BLaER1 treated with 17β-estradiol and CSF1 and Interleukin-3, amounts not matched to agents 10 nM and 100 nM (cell line): Measurements from ENCODE around the gene ZBTB7A.

ENCODE experiments used
- H3K27ac ChIP-seq, 11 experiments: shearing (Covaris generic); formaldehyde crosslinking; 2 replicates each; pipeline ENCODE4 v1.8.1; 2022
- H3K27me3 ChIP-seq, 11 experiments: shearing (Covaris generic); formaldehyde crosslinking; 2 replicates each; pipeline ENCODE4 v1.8.1; 2022
- H3K36me3 ChIP-seq, 11 experiments: shearing (Covaris generic); formaldehyde crosslinking; 2 replicates each; pipeline ENCODE4 v1.8.1; 2022
- H3K4me1 ChIP-seq, 10 experiments: shearing (Covaris generic); formaldehyde crosslinking; 2 replicates each; pipeline ENCODE4 v1.8.1; 2022
- H3K4me2 ChIP-seq, 11 experiments: shearing (Covaris generic); formaldehyde crosslinking; 2 replicates each; pipeline ENCODE4 v1.8.1; 2022
- H3K4me3 ChIP-seq, 10 experiments: shearing (Covaris generic); formaldehyde crosslinking; 2 replicates each; pipeline ENCODE4 v1.8.1; 2022
- H3K9ac ChIP-seq, 11 experiments: shearing (Covaris generic); formaldehyde crosslinking; 2 replicates each; pipeline ENCODE4 v1.8.1; 2022
- H3K9me3 ChIP-seq, 11 experiments: shearing (Covaris generic); formaldehyde crosslinking; replicated peaks in 1 of 11; 2 replicates each; pipeline ENCODE4 v1.8.1; 2022
- H4K20me1 ChIP-seq, 11 experiments: shearing (Covaris generic); formaldehyde crosslinking; 2 replicates each; pipeline ENCODE4 v1.8.1; 2022
- Cebpa-rat ChIP-seq, 11 experiments: shearing (Covaris generic); IDR thresholded peaks; 2 replicates each; pipeline ENCODE4 v1.8.1; 2022

Gene ZBTB7A

DNA sequence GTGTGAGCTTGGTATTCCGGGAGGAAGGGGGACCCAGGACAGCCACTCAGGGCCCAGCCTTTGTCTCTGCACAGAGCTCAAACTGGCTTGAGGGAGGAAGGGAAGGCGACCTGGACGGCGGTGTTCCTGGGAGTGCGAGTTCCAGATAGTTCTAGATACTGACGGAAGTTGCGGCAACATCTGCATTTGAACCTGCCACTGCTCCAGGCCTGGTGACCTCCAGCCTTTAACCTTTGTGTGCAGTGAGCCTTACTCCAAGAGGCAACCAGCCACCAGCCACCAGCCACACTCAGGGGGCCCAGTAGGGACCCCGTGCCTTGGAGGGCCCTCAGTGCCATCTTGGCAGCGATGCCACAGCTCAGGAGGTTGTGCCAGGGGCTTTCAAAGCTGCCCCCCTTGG lies 15.5 kb upstream of the ZBTB7A start:
- no peak overlapping the region for H3K4me3 ChIP-seq
- no peak for TF ChIP-seq Cebpa-rat (IDR thresholded peaks at IDR 0.05)
- H3K27me3 ChIP-seq = no peaks in the 10 kb centered on the region
- peak overlapping the region in 7 of 11 experiments; percentile 16 to 95 (median 48); a peak in 9 of 22 replicates for H3K4me2 ChIP-seq
- H3K9me3 ChIP-seq = no peaks in the 10 kb centered on the region
- H3K27ac ChIP-seq = peak overlapping the region in 9 of 11 experiments; percentile 10 to 83 (median 50); a peak in 16 of 22 replicates
- H3K36me3 ChIP-seq = no peaks in the 10 kb centered on the region
- H3K9ac ChIP-seq = peak overlapping the region in 4 of 11 experiments; percentile 13 to 40 (median 16); a peak in 2 of 22 replicates
- no peaks in the 10 kb centered on the region for H4K20me1 ChIP-seq
- peaks cover 53 to 89% (median 79%) of the 10 kb centered on the region in 10 experiments for H3K4me1 ChIP-seq

DNA sequence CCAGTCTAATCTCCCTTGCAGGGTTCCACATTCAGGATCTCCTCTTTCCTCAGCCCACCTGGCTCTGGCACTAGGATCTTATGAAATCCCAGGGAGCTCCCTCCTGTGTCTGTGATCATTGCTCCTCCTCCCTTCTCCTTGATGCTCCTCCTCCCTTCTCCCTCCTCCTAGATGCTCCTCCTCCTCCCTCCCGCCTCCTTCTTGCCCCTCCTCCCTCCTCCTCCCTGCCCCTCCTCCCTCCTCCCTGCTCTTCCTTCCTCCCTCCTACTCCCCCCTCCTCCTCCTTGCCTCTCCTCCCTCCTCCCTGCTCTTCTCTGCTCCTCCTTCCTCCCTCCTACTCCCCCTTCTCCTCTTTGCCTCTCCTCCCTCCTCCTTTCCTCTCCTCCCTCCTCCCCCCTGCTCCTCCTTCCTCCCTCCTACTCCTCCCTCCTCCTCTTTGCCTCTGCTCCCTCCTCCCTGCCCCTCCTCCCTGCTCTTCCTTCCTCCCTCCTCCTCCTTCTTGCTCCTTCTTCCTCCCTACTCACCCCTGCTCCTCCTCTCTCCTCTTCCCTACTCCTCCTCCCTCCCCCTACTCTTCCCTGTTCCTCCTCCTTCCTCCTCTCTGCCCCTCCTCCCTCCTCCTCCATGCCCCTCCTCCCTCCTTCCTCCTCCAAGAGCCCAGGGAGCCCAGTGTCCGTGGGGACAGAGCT lies 14.9 kb upstream of the ZBTB7A start:
- Histone ChIP-seq H3K4me3 (no peak overlapping the region), H3K9me3 (no peaks in the 10 kb centered on the region), H3K27ac (peak overlapping the region in 8 of 11 experiments; percentile 10 to 83 (median 52); a peak in 13 of 22 replicates), H4K20me1 (no peaks in the 10 kb centered on the region), H3K36me3 (no peaks in the 10 kb centered on the region), H3K27me3 (no peaks in the 10 kb centered on the region), H3K4me2 (peak overlapping the region in 6 of 11 experiments; percentile 16 to 95 (median 68); a peak in 9 of 22 replicates), H3K9ac (peak overlapping the region in 2 of 11 experiments; percentile 13 to 16; a peak in 1 of 22 replicates), H3K4me1 (peaks cover 59 to 89% (median 79%) of the 10 kb centered on the region in 10 experiments)
- TF ChIP-seq Cebpa-rat (IDR thresholded peaks at IDR 0.05) = no peak

DNA sequence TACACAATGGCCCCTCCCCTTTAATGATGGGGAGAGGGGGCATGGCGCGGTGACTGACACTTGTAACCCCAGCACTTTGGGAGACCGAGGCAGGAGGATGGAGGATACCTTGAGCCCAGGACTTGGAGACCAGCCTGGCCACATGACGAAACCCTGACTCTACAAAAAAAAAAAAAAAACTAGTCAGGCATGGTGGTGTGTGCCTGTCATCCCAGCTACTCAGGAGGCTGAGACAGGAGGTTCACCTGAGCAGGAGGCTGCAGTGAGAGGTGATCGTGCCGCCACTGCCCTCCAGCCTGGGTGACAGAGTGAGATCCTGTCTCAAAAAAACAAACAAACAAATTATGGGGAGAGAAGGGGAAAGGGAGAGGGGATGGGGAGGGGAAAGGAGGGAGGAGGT lies 13.8 kb upstream of the ZBTB7A start:
- H3K4me2 ChIP-seq = peak overlapping the region in 7 of 11 experiments; percentile 9 to 43 (median 28); a peak in 7 of 22 replicates
- H3K9me3 ChIP-seq = no peaks in the 10 kb centered on the region
- no peak for TF ChIP-seq Cebpa-rat (IDR thresholded peaks at IDR 0.05)
- peaks cover 63 to 89% (median 80%) of the 10 kb centered on the region in 10 experiments for H3K4me1 ChIP-seq
- H3K4me3 ChIP-seq = no peak overlapping the region
- H3K27me3 ChIP-seq = no peaks in the 10 kb centered on the region
- H3K36me3 ChIP-seq = no peaks in the 10 kb centered on the region
- H3K27ac ChIP-seq = peak overlapping the region in 1 of 11 experiments; percentile 10; a peak in 1 of 22 replicates
- H4K20me1 ChIP-seq = no peaks in the 10 kb centered on the region
- H3K9ac ChIP-seq = no peak overlapping the region

DNA sequence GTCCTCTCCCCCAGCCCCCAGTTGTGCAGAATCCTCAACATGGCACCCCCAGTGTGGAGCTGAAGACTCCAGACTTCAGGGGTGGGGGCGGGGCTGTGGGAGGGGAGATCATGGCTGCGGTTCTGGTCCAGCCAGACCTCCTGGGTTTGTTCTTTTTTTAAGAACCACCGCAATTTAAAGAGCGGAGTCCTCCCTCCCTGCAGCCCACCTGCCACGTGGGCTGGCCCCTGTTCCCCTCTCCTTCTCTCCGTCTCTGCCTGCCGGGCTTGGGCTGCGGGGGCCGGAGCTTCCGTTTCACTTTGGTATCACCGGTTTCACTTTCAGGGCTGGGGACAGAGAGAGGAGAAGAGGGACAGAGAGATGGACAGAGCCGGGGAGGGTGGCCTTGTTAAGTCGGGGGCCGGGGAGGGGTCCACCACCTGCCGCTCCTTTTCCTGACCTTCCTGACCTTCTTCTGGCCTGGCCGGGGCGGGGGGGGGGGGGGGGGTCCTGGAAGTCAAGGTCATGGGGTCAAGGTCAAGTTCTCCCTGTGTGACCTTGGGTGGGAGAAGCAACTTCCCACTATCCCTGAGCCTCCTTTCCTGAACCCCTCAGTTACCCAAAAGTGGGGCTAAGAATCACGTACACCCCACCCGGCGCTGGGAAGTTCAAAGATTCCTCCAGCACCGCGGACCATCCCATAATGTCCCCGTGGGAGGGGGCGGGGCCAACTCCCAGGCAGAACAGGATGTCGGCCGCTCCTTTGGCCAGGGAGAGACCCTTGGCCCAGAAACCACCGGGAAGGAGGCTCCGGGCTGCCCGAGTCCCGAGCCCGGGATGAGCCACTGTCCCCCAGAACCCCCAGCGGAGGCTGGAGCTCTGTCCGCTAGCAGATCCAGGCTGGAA lies 11.3 kb upstream of the ZBTB7A start:
- peak overlapping the region; percentile 42 to 63 (median 46); a peak in 18 of 20 replicates for H3K4me3 ChIP-seq

DNA sequence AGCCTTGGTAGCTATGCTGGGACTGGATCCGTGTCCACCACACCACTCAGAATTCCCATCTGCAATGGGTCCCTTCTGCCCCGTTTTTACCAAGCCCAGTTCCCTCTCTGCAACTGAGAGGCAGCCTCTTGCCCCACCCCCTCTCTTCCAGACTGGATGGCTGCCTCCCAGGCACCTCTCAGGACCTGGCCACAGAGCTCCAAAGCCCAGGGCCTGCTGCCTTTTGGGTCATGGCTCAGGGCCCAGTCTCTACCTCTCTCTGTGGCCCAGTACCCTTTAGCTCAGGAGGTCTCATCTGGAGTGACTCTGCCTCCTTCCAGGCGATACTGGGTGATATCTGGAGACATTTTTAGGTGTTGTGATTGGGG lies 10.3 kb upstream of the ZBTB7A start:
- peaks cover 56 to 85% (median 71%) of the 10 kb centered on the region in 10 experiments for H3K4me1 ChIP-seq
- H4K20me1 ChIP-seq = no peaks in the 10 kb centered on the region
- H3K4me2 ChIP-seq = peak overlapping the region; percentile 88 to 99 (median 97)
- H3K9ac ChIP-seq = peak overlapping the region; percentile 69 to 85 (median 79)
- peak overlapping the region; percentile 74 to 95 (median 88); a peak in 21 of 22 replicates for H3K27ac ChIP-seq
- no peaks in the 10 kb centered on the region for H3K9me3 ChIP-seq
- peak overlapping the region in 8 of 10 experiments; percentile 42 to 63 (median 48); a peak in 6 of 20 replicates for H3K4me3 ChIP-seq
- no peaks in the 10 kb centered on the region for H3K36me3 ChIP-seq
- H3K27me3 ChIP-seq = no peaks in the 10 kb centered on the region
- TF ChIP-seq Cebpa-rat (IDR thresholded peaks at IDR 0.05) = no peak

More for the DNA sequence above, 11.3 kb upstream of the ZBTB7A start:
- H3K4me2 ChIP-seq = peak overlapping the region; percentile 88 to 99 (median 97)
- no peaks in the 10 kb centered on the region for H3K9me3 ChIP-seq
- no peaks in the 10 kb centered on the region for H3K36me3 ChIP-seq
- peak overlapping the region; percentile 74 to 95 (median 88) for H3K27ac ChIP-seq
- peaks cover 60 to 92% (median 81%) of the 10 kb centered on the region in 10 experiments for H3K4me1 ChIP-seq
- peak overlapping the region; percentile 69 to 85 (median 79) for H3K9ac ChIP-seq
- no peaks in the 10 kb centered on the region for H4K20me1 ChIP-seq
- no peak for TF ChIP-seq Cebpa-rat (IDR thresholded peaks at IDR 0.05)
- H3K27me3 ChIP-seq = no peaks in the 10 kb centered on the region

DNA sequence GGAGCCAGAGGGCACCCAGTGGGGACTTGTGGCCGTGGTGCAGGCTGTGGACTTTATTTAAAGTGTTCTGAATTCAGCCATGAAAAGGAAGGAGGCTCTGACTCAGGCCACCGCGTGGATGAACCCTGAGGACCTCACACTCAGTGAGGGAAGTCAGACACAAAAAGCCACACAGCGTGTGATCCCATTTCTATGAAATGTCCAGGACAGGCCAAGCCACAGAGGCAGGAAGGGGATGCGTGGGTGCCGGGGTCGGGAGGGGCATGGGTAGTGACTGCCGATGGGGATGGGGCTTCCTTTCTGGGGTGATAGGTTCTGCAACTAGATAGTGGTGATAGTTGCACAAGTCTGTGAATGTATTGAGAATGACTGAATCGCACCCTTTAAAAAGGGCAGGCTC lies 8.7 kb upstream of the ZBTB7A start:
- Histone ChIP-seq H3K4me3 (no peak overlapping the region), H3K27me3 (no peaks in the 10 kb centered on the region), H3K9ac (peak overlapping the region; percentile 3 to 65 (median 48); a peak in 12 of 22 replicates), H3K36me3 (no peaks in the 10 kb centered on the region), H3K4me2 (peak overlapping the region; percentile 49 to 98 (median 89); a peak in 21 of 22 replicates), H3K4me1 (peaks cover 56 to 87% (median 66%) of the 10 kb centered on the region in 10 experiments), H3K27ac (peak overlapping the region; percentile 50 to 91 (median 72); a peak in 21 of 22 replicates), H3K9me3 (no peaks in the 10 kb centered on the region), H4K20me1 (no peaks in the 10 kb centered on the region)
- TF ChIP-seq Cebpa-rat (IDR thresholded peaks at IDR 0.05) = no peak

DNA sequence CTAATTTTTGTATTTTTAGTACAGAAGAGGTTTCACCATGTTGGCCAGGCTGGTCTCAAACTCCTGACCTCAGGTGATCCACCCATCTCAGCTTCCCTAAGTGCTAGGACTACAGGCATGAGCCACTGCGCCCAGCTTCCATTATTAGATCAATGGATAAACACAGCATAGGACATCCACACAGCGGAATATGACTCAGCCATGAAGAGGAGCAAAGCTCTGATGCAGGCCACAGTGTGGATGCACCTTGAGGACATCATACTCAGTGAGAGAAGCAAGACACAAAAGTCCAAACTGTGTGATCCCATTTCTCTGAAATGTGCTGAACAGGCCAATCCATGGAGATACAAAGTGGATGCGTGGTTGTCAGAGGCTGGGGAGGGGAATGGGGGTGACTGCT lies 4.9 kb upstream of the ZBTB7A start:
- H3K36me3 ChIP-seq = no peaks in the 10 kb centered on the region
- peaks cover 43 to 77% (median 55%) of the 10 kb centered on the region in 10 experiments for H3K4me1 ChIP-seq
- H3K4me3 ChIP-seq = no peak overlapping the region
- no peaks in the 10 kb centered on the region for H3K9me3 ChIP-seq
- no peaks in the 10 kb centered on the region for H3K27me3 ChIP-seq
- no peak overlapping the region for H3K27ac ChIP-seq
- no peak overlapping the region for H3K4me2 ChIP-seq
- no peaks in the 10 kb centered on the region for H4K20me1 ChIP-seq
- no peak for TF ChIP-seq Cebpa-rat (IDR thresholded peaks at IDR 0.05)
- H3K9ac ChIP-seq = no peak overlapping the region

DNA sequence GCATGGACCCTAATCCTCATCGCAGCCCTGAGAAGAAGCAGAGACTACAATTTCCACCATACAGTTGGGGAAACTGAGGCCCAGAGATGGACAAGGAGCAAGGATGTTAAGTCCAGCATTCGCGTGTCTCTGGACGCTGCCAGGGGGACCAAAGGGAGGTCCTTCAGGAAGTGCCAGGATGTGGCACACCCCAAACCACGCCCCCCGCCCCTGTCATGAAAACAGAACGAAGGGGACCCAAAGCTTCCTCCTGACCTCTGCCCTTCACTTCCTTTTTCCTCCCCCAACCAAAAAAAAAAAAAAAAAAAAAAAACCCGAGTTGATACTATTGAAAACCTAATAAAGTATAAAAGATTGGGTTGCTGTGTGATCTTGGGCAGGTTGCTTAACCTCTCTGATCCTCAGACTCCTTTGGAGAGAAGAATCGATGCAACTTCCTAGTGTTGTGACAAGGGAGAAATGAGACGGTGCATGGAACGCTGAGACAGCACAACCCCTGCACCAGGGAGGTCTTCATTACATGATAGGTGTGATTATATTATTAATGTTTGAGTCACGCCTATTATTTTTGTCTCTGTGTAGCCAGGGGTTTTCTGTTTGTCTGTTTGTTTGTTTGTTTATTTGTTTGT lies 2.7 kb upstream of the ZBTB7A start:
- Histone ChIP-seq H3K27me3 (no peaks in the 10 kb centered on the region), H3K36me3 (peaks cover 0 to 4% (median 2%) of the 10 kb centered on the region in 11 experiments; a peak in 10 of 22 replicates), H3K4me3 (peak overlapping the region in 5 of 10 experiments; percentile 39 to 96 (median 90); a peak in 7 of 20 replicates), H3K9me3 (no peaks in the 10 kb centered on the region), H3K4me2 (peak overlapping the region; percentile 78 to 97 (median 91)), H3K27ac (peak overlapping the region in 4 of 11 experiments; percentile 19 to 60 (median 32); a peak in 6 of 22 replicates), H4K20me1 (peaks cover 5 to 8% (median 6%) of the 10 kb centered on the region in 11 experiments), H3K4me1 (peaks cover 26 to 55% (median 33%) of the 10 kb centered on the region in 10 experiments), H3K9ac (peak overlapping the region in 8 of 11 experiments; percentile 2 to 96 (median 62); a peak in 4 of 22 replicates)
- TF ChIP-seq Cebpa-rat (IDR thresholded peaks at IDR 0.05) = no peak
